Skeletal muscle cell (primary cell): Measurements from ENCODE around the gene DNAH3.
"Not testable (repeated sequence)": the region's sequence is repeated elsewhere in the genome, so short reads cannot be mapped to it uniquely, and the experiment has no call there.

Source experiments
- DNase-seq: peaks from one replicate; pipeline ENCODE4 v3.0.0-alpha.2; 2010; ENCODE audit warnings: low read depth
- H3K4me3 ChIP-seq: 2 replicates; pipeline ENCODE4 v1.5.1; 2011; ENCODE audit warnings: low read depth, mild to moderate bottlenecking, control low read depth, low read length, moderate library complexity

DNAH3 gene

DNA sequence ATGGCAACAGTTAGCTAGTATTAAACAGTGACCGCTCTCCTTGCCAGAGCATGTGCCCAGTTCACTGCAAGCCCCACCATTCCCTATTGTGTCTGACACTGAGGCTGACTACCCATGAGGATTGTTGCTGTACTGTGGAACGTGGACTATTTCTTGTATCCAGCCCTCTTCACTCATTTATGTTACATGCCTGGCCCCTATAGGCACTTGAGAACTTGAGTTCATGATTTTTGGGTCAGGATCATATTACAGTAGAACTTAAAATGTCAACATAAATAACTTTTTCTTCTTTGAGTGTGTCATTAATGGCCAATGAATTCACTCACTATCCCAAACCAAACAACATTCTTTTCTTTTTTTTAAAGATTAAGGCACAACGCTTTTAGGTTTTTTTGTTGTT lies 194.3 kb downstream of the DNAH3 start:
- no peak for DNase-seq
- H3K4me3 ChIP-seq, result no peak overlapping the region

DNA sequence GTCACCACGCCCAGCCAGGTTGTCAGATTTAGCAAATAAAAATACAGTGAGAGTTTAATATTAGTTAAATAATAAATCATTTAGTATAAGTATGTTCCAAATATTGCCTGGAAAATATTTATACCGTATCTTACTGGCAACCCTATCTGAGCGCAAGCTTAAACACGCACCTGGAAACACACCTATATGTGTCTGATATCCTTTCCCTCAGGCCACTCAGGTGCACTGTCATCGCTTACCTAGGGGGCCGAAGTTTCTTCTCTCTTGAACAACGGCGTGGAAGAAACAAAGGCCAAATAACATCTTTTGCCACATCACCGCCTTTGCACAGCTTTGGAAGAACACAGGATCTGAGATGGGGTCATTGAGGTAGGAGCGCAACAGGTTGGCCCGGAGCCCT lies 196.1 kb downstream of the DNAH3 start:
- H3K4me3 ChIP-seq, result no peak overlapping the region
- DNase-seq, result no peak

DNA sequence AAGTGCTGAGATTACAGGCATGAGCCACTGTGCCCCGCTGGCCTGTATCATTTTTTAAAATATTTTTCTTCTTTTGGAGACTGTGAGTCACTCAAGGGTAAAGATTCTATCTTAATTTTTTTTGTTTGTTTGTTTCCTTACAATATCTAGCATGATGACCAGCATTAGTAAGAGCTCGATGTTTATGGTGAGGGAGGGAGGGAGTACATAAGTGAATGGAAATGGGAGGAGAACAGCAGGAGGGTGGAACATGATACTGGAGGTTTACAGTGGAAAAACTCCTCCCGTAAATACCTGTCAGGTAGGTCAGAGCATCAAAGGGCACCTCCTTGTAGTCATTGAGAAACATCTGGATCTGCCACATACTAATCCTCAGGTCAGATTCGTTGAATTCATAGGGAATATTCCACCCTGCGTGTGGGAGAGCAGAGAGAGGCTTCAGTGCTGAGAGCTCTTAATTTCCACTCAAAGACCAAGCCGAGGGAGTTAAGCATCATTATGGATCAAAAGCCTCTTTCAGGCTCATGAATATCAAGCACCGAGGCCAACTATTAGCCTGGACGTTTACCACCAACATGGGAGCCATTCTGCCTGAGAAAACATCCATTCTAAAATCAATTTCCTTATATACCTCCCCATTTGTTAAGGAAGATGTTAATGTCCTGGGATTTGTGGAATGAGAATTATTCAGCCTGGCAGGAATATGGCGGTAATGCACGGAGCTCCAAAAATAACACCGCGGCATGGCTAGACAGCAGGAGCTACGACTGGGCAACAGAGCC lies 198.3 kb downstream of the DNAH3 start:
- no peak overlapping the region for H3K4me3 ChIP-seq
- DNase-seq, result no peak

DNA sequence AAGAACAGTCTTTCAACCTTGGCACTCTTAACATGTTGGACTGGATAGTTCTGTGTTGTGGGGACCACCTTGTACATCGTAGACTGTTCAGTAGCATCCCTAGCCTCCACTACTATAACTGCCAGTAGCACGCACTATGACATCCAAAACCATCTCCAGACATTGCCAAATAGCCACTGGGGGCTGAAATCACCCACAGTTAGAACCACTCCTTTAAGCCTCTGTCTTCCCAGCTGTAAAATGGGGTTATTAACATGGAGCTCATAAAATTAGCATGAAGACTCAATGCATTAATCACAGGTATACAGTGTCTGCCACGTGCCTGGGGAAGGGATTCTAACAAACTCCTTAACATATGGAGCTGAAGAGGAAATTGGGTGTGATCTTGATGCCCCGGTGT lies 200.4 kb downstream of the DNAH3 start:
- DNase-seq, result no peak
- H3K4me3 ChIP-seq, result no peak overlapping the region

DNA sequence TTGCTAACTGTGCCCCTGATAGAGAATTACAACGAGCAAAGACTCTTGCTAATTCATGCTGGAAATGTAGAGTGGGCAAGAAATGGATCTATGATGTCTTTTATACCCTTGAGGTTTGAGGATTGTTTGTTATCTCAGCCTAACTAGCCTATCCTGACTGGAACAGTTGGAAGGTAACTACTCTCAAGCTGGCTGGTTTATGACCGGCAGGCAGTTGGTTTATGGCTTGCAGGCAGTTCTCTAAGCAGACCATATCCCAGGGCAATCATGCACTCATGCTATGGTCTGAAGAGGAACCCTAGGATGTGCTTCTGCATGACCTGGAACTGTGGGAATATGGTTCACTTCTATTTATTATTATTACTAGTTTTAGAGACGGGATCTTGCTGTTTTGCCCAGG lies 201.0 kb downstream of the DNAH3 start:
- H3K4me3 ChIP-seq, result no peak overlapping the region
- no peak for DNase-seq

DNA sequence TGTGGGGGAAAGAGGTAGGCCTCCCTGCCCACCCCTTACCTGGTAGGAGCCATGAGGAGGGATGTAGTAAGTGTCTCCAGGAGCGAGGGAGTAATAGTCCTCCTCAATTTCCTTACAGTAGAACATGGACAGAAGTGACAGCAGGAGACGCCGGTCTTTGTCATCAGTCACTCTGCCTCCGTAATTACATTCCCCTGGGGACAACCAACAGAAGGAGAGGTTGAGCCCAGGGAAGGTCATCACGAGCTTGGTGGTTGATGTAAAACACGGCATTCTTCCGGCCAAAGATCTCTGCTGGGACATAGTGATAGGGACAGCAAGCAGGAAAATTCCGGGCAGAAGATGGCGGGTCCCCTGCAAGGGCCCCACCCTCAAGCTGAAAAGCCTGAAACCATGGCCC lies 202.2 kb downstream of the DNAH3 start:
- no peak for DNase-seq
- H3K4me3 ChIP-seq, result no peak overlapping the region

DNA sequence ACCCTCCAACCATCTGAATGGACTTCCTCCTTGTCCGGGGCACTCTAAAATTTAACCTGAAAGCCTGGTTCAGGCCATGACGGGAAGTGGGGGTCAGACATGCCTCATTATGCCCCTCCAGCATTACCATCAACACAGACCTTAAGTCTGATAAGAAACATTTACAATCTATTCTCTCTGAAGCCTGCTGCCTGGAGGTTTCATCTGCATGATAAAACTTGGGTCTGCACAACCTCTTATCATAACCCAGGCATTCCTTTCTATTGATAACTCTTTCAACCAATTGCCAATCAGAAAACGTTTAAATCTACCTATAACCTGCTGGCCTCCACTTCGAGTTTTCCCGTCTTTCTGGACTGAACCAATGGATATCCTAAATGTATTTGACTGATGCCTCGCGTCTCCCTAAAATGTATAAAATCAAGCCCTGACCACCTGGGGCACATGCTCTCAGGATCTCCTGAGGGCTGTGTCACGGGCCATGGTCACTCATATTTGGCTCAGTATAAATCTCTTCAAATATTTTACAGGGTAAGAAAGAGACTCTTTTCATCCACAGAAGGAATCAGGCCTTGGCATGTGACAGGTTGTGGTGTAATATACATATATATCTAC lies 204.5 kb downstream of the DNAH3 start:
- no peak overlapping the region for H3K4me3 ChIP-seq
- no peak for DNase-seq

DNA sequence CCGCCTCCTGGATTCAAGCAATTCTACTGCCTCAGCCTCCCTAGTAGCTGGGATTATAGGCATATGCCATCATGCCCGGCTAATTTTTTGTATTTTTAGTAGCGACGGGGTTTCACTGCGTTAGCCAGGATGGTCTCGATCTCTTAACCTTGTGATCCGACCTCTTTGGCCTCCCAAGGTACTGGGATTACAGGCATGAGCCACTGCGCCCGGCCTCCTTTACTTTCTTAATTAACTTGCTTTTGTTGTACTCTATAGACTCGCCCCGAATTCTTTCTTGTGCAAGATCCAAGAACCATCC lies 205.1 kb downstream of the DNAH3 start:
- not testable (repeated sequence) for DNase-seq, H3K4me3 ChIP-seq

DNA sequence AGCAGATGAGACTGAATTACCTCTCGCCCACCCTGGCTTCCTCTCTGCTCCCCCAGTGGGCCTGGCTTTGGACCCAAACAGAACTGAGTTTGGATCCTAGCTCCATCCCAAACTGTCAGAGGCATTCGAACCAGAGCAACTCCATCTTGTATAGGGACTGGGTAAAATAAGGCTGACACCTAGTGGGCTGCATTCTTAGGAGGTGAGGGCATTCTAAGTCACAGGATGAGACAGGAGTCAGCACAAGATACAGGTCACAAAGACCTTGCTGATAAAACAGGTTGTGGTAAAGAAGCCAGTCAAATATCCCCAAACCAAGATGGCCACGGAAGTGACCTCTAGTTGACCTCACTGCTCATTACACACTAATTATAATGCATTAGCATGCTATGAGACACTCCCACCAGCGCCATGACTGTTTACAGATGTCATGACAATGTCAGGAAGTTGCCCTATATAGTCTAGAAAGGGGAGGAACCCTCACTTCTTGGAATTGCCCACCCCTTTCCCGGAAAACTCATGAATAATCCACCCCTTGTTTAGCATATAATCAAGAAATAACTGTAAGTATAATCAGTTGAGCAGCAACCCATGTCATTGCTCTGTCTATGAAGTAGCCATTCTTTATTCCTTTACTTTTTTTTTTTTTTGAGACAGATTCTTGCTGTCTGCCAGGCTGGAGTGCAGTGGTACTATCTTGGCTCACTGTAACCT lies 205.6 kb downstream of the DNAH3 start:
- DNase-seq, result no peak

DNA sequence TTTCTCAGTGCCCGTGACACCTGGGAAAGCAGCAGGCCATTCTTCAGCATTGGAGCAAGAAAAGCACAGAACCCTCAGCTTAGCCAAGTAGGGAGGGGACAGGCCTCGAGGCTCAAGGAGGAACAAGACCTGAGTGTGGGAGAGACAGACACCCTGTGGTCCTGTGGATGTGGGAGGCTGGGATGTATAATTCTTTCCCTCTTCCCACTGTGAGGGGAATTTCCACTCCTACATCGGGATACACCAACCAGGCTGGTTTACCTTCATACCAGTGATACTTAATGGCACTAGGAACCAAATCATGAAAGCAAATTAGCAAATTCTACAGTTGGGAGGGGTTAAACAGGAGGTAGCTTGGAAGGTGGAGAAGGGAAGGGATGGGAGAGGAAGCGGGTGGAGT lies 208.4 kb downstream of the DNAH3 start:
- H3K4me3 ChIP-seq, result no peak overlapping the region
- no peak for DNase-seq

More for the DNA sequence above, 205.6 kb downstream of the DNAH3 start:
- no peak overlapping the region for H3K4me3 ChIP-seq

DNA sequence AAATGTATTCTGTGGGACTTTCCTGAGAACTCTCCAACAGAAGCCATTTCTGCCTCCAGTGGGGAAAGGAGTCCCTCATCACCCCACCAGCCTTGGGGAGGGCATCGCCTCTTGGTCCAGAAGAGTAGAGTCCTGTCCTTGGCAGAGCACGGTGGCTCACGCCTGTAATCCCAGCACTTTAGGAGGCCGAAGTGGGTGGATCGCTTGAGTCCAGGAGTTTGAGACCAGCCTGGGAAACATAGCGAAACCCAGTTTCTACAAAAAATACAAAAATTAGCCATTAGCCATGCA lies 209.1 kb downstream of the DNAH3 start:
- DNase-seq, result no peak

DNA sequence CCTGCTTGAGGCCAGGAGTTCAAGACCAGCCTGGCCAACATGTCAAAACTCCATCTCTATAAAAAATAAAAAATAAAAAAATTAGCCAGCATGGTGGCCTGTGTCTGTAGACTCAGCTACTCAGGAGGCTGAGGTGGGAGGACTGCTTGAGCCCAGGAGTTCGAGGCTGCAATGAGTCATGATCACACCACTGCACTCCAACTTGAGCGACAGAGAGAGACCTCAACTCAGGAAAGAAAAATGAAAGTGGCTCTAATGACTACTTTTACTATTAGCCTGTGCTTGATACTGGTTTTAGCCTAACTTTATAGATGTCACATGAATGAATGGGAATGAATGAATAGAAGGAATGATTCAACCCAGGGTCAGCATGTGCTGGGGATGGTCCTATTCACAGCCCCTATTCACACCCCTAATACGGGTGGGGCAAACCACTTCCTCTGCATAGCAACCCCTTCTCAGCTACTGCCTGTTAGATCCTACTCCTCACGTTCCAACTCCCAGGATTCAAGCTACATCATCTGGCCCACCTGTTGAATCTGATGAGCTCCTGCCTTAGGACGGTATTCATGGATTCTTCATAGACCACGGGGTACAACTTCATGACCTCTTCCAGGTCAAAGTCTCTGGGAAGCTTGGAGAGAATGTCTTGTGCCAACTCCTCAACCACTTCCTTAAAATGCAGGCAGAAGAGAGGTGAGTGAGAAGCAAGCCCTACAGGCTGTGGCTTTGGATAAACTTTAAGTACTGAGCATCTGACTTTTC lies 209.6 kb downstream of the DNAH3 start:
- H3K4me3 ChIP-seq, result no peak overlapping the region
- no peak for DNase-seq

More for the DNA sequence above, 209.1 kb downstream of the DNAH3 start:
- no peak overlapping the region for H3K4me3 ChIP-seq

DNA sequence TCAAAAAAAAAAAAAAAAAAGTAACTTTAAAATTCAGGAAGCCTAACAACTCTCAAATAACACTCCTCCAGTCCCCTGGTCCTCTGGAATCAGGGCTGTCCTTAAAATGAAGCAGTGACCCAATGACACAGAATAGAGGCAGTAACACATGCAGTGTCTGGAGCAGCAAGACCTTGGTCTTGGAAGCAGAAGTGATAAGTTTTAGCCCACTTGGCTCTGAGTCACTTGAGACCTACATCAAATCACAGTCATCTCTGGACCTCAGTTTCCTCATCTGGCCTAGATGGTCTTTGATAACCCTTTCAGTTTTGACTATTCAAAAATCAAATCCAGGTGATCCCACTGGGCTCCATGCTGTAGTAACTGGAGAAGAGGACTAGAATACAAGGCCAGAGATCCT lies 211.0 kb downstream of the DNAH3 start:
- no peak for DNase-seq
- no peak overlapping the region for H3K4me3 ChIP-seq

DNA sequence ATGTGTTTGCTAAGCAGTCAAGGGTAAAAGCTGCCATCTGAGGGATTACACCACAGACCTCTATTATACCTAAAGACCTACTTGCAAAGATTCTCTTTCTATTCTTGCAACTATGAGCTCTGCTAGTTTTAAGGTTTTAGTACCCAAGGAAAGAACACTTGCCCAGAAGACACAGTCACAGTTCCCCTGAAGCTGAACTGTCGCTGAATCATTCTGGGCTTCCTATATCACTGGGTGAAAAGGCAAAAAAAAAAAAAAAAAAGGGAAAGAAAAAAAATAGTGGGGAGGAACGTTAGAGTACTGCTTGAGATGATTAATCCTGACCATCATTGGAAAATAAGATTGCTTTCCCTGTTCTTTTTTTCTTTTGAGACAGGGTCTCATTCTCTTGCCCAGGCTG lies 212.2 kb downstream of the DNAH3 start:
- peak; percentile 36 for DNase-seq

DNA sequence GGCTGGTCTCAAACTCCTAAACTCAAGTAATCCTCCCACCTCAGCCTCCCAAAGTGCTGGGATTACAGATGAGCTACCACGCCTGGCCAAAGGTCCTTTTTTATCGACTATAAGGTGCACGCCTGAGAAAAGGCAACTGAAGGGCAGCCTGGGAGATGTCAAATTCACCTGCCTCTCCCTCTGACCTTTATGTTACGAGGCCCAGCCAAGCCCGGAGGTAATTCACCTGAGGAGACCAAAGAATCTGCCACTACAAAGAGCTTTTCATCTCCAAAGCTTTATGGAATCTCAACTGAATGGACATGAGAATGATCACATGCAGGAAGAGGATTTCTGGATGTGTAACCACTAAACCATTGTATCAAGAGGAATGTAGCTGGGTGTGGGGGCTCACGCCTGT lies 212.9 kb downstream of the DNAH3 start:
- DNase-seq, result no peak
- H3K4me3 ChIP-seq, result no peak overlapping the region

More for the DNA sequence above, 212.2 kb downstream of the DNAH3 start:
- no peak overlapping the region for H3K4me3 ChIP-seq

DNA sequence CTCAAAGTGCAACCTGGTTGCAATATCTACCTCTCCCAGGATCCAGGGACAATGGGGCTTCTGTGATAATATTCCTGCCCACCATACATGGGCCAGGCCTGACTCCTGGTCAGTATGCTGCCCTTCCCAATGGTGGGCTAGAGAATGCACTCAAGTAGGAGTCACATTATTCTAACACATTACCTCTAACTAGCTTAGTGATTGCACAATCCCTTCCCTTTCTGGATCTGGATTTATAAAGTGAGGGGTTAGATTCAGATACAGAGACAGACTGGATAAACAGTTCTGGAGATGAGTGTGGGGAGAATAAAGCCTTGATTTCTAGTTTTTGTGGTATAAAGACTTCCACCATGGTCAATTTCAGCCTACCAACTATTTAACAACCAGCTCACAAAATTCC lies 217.1 kb downstream of the DNAH3 start:
- no peak for DNase-seq
- H3K4me3 ChIP-seq, result no peak overlapping the region

DNA sequence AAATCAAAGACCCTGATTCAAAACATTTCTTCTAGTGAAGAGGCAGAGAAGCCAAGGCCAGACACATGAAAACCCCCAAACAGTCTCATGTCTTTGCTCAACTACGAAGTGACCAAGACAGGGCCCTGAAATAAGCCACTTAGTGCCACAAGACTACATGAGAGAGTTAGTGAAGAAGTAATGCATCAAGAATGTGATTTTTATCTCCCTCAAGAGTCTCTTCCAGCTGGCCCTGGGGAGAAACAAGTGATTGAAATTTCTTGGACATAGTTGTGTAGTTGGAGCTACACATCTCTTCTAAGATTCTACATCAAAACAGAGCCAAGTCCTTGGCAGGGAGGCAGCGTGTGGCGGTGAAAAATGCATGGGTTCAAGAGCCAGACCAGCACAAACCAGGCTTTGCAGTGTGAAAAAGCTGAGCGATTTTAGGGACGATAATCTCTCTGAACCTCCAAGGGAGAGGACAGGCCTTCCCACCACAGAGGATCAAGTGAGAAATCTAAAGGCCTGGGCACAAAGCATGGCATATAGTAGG lies 219.5 kb downstream of the DNAH3 start:
- no peak overlapping the region for H3K4me3 ChIP-seq
- no peak for DNase-seq

DNA sequence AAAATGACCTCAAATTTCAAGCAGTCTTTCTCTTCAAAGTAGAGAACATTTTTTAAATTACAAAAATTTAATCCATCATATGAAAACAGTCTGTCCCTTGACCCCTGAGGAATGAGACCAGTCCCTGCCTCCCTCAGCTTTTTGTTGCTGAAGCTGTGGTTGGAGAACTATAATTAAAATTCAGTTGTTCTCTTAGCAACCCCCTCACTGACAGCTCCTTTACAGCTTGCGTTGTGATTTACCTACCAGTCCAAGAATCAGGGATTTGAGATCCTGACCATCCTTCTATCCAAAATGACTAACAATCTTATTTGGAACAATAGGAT lies 220.3 kb downstream of the DNAH3 start:
- DNase-seq, result no peak
- no peak overlapping the region for H3K4me3 ChIP-seq

DNA sequence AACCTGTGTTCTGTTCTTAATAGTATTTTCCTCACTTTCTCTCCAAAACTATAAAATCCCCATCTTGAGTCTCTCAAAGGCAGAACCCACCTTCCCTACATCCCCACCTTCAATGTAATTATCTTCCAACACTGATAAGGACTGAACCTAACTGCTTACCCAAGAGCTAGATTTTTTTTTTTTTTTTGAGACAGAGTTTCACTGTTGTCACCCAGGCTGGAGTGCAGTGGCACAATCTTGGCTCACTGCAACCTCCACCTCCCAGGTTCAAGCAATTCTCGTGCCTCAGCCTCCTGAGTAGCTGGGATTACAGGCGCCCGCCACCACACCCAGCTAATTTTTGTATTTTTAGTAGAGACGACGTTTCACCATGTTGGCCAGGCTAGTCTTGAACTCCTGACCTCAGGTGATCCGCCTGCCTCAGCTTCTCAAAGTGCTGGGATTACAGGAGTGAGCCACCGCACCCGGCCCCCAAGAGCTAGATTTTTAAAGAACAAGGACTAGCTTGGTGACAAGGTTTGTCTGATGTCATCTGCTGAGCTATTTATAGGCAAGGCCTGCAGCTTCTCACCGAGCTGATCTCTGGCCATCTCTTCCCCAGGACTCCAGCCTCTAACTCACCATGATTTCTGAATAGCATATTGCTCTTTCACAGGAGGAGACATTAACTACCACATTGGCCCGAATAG lies 220.8 kb downstream of the DNAH3 start:
- DNase-seq, H3K4me3 ChIP-seq: not testable (repeated sequence)
